Measurements from ENCODE around the gene KIF19. TPM values are rescaled to one million over a fixed set of nuclear protein-coding genes. Genes with fewer than 3 reads are reported as not detected.

KIF19 gene
- polyA plus RNA-seq, 1 experiment, result not detected

DNA sequence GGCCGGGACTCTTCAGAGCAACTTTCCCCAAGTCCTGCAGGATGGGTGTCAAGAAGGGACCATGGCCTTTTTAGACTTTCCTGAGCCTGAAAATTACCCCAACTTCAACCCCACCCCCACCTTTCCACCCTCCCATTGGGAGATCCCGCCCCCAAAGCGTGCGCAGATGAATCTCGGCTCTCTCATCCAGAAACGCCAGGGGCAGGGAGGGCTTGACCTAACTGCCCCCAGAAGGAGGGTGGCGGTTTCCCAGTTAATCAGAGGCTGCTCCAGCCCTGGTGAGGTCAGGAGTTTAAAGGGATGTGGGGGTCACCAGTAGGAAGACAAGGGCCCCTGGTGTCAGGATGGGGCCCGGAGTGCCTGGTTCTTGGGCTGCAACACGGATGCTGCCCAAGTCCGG is 480 bp downstream of the KIF19 start:
- Histone ChIP-seq H3K9me3 (ENCODE audit: control insufficient read depth, insufficient read depth, low read length) (no peaks in the 10 kb centered on the region; the same call in 1 of the 2 replicates), H3K27me3 (ENCODE audit: control insufficient read depth, insufficient read depth, low read length) (peaks cover 15% of the 10 kb centered on the region), H3K4me3 (ENCODE audit: low read depth, low read length) (no peak overlapping the region), H3K27ac (ENCODE audit: low read depth, low read length) (no peak overlapping the region)
- no peak for DNase-seq (ENCODE audit: low read depth, low spot score)
- ChIA-PET POLR2A (no interaction called here), CTCF (no interaction called here)
- TF ChIP-seq, protein P1, sequence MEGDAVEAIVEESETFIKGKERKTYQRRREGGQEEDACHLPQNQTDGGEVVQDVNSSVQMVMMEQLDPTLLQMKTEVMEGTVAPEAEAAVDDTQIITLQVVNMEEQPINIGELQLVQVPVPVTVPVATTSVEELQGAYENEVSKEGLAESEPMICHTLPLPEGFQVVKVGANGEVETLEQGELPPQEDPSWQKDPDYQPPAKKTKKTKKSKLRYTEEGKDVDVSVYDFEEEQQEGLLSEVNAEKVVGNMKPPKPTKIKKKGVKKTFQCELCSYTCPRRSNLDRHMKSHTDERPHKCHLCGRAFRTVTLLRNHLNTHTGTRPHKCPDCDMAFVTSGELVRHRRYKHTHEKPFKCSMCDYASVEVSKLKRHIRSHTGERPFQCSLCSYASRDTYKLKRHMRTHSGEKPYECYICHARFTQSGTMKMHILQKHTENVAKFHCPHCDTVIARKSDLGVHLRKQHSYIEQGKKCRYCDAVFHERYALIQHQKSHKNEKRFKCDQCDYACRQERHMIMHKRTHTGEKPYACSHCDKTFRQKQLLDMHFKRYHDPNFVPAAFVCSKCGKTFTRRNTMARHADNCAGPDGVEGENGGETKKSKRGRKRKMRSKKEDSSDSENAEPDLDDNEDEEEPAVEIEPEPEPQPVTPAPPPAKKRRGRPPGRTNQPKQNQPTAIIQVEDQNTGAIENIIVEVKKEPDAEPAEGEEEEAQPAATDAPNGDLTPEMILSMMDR (IDR thresholded peaks at IDR 0.05; ENCODE audit: low read depth, low read length), result no peak

DNA sequence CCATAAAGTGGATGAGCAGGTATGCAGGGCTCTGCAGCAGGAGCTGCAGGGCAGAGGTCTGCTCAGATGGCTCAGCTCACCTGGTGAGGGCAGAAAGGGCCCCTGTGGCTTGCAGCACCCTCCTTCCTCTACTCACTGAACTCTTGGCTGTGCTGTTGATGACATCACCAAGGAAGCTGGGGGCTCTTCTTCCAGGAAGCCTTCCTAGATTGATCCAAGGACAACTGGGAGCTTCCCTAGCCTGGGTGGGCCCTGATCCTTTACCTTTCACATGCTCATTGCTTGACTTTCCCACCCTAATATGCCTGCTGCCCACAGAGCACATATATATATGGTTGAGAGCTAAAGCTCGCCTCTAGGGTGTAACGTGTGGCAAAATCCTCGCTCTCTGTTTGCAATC is 2.5 kb downstream of the KIF19 start:
- Histone ChIP-seq H3K27ac (ENCODE audit: low read depth, low read length) (no peak overlapping the region), H3K4me3 (ENCODE audit: low read depth, low read length) (no peak overlapping the region), H3K27me3 (ENCODE audit: control insufficient read depth, insufficient read depth, low read length) (peaks cover 15% of the 10 kb centered on the region), H3K9me3 (ENCODE audit: control insufficient read depth, insufficient read depth, low read length) (no peaks in the 10 kb centered on the region)
- TF ChIP-seq, protein P1 (IDR thresholded peaks at IDR 0.05; ENCODE audit: low read depth, low read length), result no peak
- ChIA-PET CTCF (no interaction called here), POLR2A (no interaction called here)
- DNase-seq (ENCODE audit: low read depth, low spot score), result no peak

DNA sequence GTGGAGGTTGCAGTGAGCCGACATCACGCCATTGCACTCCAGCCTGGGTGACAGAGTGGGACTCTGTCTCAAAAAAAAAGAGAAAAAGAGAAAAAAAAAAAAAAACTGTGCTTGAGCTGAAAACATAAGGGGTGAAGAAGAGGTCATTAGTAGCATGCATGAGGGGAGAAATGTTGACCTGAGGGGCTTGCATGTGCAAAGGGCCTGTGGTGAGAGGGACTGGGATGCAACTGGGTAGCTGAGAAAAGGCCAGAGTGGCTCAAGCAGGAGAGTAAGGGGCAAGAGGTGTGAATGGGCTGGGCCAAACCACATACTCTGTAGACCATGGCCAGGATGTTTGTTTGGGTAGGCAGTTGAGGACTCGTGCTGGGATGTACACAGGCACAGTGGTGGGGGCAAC is 3.4 kb downstream of the KIF19 start:
- ChIA-PET CTCF (no interaction called here), POLR2A (no interaction called here)
- DNase-seq (ENCODE audit: low read depth, low spot score), result no peak
- Histone ChIP-seq H3K9me3 (ENCODE audit: control insufficient read depth, insufficient read depth, low read length) (no peaks in the 10 kb centered on the region), H3K27me3 (ENCODE audit: control insufficient read depth, insufficient read depth, low read length) (peaks cover 14% of the 10 kb centered on the region), H3K4me3 (ENCODE audit: low read depth, low read length) (no peak overlapping the region), H3K27ac (ENCODE audit: low read depth, low read length) (no peak overlapping the region)
- TF ChIP-seq, protein P1 (IDR thresholded peaks at IDR 0.05; ENCODE audit: low read depth, low read length), result no peak

DNA sequence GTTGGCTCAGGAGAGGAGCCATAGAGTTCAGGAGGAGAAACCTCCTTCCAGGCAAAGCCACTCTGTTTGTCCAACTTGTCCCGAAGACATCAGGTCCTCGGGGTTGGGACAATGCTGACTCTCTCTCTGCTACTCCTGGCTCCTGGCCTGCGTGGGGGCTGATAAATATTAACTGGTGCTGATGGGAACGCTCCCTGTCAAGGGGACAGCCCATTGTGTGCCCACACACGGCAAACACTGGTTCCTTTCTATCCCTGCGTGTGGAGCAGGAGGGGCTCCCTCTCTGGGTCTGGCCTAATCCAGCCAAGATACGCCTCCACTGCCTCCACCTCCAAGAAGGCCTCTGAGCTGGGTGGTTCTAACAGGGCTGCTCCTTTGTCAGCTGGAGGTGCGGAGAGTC is 4.4 kb downstream of the KIF19 start:
- H3K27ac ChIP-seq (ENCODE audit: low read depth, low read length), result no peak overlapping the region
- H3K27me3 ChIP-seq (ENCODE audit: control insufficient read depth, insufficient read depth, low read length), result peaks cover 9% of the 10 kb centered on the region
- H3K9me3 ChIP-seq (ENCODE audit: control insufficient read depth, insufficient read depth, low read length), result no peaks in the 10 kb centered on the region
- TF ChIP-seq, protein P1 (IDR thresholded peaks at IDR 0.05; ENCODE audit: low read depth, low read length), result no peak
- no peak for DNase-seq (ENCODE audit: low read depth, low spot score)
- ChIA-PET CTCF (no interaction called here), POLR2A (no interaction called here)
- H3K4me3 ChIP-seq (ENCODE audit: low read depth, low read length), result no peak overlapping the region

DNA sequence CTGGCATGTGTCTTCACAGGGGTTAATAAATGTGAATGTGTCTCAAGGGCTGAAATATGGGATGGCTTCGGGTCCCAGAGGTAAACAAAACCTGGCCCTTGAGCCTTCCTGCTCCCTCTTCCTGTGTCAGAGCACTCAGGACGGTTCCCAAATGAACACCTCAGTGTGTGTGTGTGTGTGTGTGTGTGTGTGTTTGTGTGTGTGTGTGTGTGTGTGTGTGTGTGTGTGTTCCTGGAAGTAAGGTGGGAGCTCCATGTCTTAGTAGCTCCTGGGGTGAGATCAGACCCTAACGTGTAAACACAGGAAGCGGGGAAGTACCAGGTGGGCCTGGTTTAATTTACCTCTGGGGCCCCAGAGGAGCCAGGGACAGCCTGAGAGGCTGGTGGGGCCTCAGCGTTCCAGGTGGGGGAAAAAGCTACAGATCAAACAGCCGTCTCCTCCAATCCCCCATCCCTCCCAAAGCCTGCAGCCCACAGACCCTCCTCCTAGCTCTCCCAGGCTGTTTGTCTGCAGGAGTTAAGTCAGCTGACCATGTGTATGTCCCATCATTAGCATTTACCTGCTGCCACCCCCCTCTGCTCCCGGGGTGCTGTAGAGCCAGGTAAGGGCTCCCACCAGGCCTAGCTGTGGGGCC is 6.1 kb downstream of the KIF19 start:
- Histone ChIP-seq H3K27me3 (ENCODE audit: control insufficient read depth, insufficient read depth, low read length) (peaks cover under 1% of the 10 kb centered on the region), H3K27ac (ENCODE audit: low read depth, low read length) (no peak overlapping the region), H3K9me3 (ENCODE audit: control insufficient read depth, insufficient read depth, low read length) (no peaks in the 10 kb centered on the region), H3K4me3 (ENCODE audit: low read depth, low read length) (no peak overlapping the region)
- TF ChIP-seq, protein P1 (IDR thresholded peaks at IDR 0.05; ENCODE audit: low read depth, low read length), result no peak
- ChIA-PET CTCF (interaction anchor here (1.9 kb wide), 1 partner anchor 36 kb away, joined by 5 read pairs; the partner anchor contains the start of gene GPR142), POLR2A (no interaction called here)
- no peak for DNase-seq (ENCODE audit: low read depth, low spot score)

Measured in AG04450 (cell line).